ENCODE results near the gene RPL36AL. TPM values are rescaled to one million over a fixed set of nuclear protein-coding genes. Genes with fewer than 3 reads are reported as not detected.
A peak's percentile ranks its signal among the peaks of the same experiment; 100 is the strongest.
"Not testable (repeated sequence)": the region's sequence is repeated elsewhere in the genome, so short reads cannot be mapped to it uniquely, and the experiment has no call there.

RPL36AL gene
- total RNA-seq (100 to 1,000 TPM; 339 to 370 TPM), total RNA-seq (148 to 369 (median 222) reads per million in 172 experiments)
- 500 TPM for polyA plus RNA-seq (2013, experiment 1 of 2)
- polyA plus RNA-seq (2013, experiment 2 of 2): 468 TPM

GRCh38 chr14:49620182-49621113 is at the start of gene RPL36AL, which contains the start of gene MGAT2:
Gene RPL36AL, minus strand, starts transcription at chr14:49620626. Its CDS starts 1,522 bp downstream, at chr14:49619104.
Gene MGAT2, plus strand, starts transcription at chr14:49620799. Its CDS starts 470 bp downstream, at chr14:49621269.
- Mint-ChIP-seq H3K27me3 (no peaks in the 10 kb centered on the region), H3K4me3 (peak within 1 kb of the TSS; percentile 99), H3K9me3 (no peaks in the 10 kb centered on the region), H3K27ac (peak within 1 kb of the TSS; percentile 100), H3K4me1 (ENCODE audit: low read depth) (peaks cover 73% of the 10 kb centered on the region), H3K36me3 (ENCODE audit: low read depth) (peaks cover 55% of the 10 kb centered on the region)
- Histone ChIP-seq H3K27me3 (ENCODE audit: control insufficient read depth in 1 of 2, insufficient read depth in 2 of 2, low read length in 2 of 2) (no peaks in the 10 kb centered on the region), H3K4me1 (ENCODE audit: insufficient read depth, low read length) (peaks cover 36% of the 10 kb centered on the region), H3K9me3 (ENCODE audit: control insufficient read depth in 1 of 2, insufficient read depth in 1 of 2, low read length in 2 of 2) (no peaks in the 10 kb centered on the region), H3K27ac (ENCODE audit: low read depth in 1 of 2, low read length in 2 of 2) (peak within 1 kb of the TSS; percentile 98 to 99), H3K36me3 (ENCODE audit: insufficient read depth, low read length) (peaks cover 24% of the 10 kb centered on the region), H3K4me3 (ENCODE audit: low read length) (peak within 1 kb of the TSS; percentile 95)
- peak; percentile 22 for TF ChIP-seq CTCF (IDR thresholded peaks at IDR 0.05)
- peak; percentile 79 for ATAC-seq (ENCODE audit: poor library complexity)
- peak; percentile 84 to 97 (median 91) for DNase-seq
- intact Hi-C loops (cut with DNase I, micrococcal nuclease): loop anchor here (1.0 to 5.0 kb wide), 8 partner anchors 14 to 692 kb away; partner anchors contain the start of genes LRR1 (in 2 of the 2), DMAC2L (in 1 of the 2), DNAAF2 (in 1 of the 2) and L2HGDH (in 1 of the 2)
- ChIA-PET POLR2A (interaction anchor here (0.6 to 6.2 kb wide), 43 partner anchors 8 to 1211 kb away, joined by 3 to 350 read pairs (median 4); partner anchors contain the start of genes ARF6, CDKL1, DMAC2L and DNAAF2), CTCF (interaction anchor here (0.7 to 7.4 kb wide), 11 partner anchors 13 to 240 kb away, joined by 3 to 168 read pairs (median 5); partner anchors contain the start of genes DNAAF2, KLHDC2, LRR1 and POLE2)

DNA sequence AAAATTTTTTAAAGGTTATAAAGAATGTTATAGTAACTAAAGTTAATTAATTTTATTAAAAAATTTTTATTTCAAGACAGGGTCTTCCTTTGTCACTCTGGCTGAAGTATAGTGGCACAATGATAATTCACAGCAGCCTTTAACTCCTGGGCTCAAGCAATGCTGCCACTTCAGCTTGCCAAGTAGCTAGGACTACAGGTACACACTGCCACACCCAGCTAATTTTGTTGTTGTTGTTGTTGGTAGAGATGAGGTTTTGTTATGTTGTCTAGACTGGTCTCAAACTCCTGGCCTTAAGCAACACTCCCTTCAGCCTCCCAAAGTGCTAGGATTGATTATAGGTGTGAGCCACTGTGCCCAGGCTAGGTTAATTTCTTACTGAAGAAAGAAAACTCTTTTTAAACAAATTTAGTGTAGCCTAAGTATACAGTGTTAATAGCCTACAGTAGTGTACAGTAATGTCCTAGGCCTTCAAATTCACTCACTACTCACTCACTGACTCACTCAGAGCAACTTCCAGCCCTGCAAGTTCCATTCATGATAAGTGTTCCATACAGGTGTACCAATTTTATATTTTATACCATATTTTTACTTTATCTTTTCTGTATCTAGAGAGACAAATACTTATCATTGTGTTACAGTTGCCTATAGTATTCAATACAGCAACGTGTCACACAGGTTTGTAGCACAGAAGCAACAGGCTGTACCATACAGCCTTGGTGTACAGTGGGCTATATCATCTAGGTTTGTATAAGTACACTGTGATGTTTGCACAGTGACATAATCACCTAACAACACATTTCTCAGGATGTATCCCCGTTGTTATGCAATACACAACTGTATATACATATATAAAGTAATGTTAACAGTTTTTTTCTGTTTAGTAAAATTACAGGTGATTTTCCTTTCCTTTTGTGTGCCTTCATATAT is 39.4 kb upstream of the RPL36AL start:
- DNase-seq: no peak
- no peaks in the 10 kb centered on the region for H3K27me3 Mint-ChIP-seq
- Histone ChIP-seq H3K27ac (ENCODE audit: low read depth in 1 of 2, low read length in 2 of 2) (no peak overlapping the region), H3K27me3 (ENCODE audit: control insufficient read depth in 1 of 2, insufficient read depth in 2 of 2, low read length in 2 of 2) (no peaks in the 10 kb centered on the region), H3K36me3 (ENCODE audit: insufficient read depth, low read length) (no peaks in the 10 kb centered on the region), H3K4me1 (ENCODE audit: insufficient read depth, low read length) (no peaks in the 10 kb centered on the region), H3K9me3 (ENCODE audit: control insufficient read depth in 1 of 2, insufficient read depth in 1 of 2, low read length in 2 of 2) (no peaks in the 10 kb centered on the region), H3K4me3 (ENCODE audit: low read length) (no peak overlapping the region)
- no peak for ATAC-seq (ENCODE audit: poor library complexity)
- ChIA-PET POLR2A (no interaction called here), CTCF (interaction anchor here (1.5 kb wide), 1 partner anchor 35 kb away, joined by 4 read pairs; no protein-coding TSS in a partner anchor)
- H3K4me3 Mint-ChIP-seq: no peak overlapping the region
- no peaks in the 10 kb centered on the region for H3K9me3 Mint-ChIP-seq
- no peaks in the 10 kb centered on the region for H3K36me3 Mint-ChIP-seq (ENCODE audit: low read depth)
- H3K4me1 Mint-ChIP-seq (ENCODE audit: low read depth): peaks cover 4% of the 10 kb centered on the region
- intact Hi-C loops (cut with DNase I, micrococcal nuclease): no loop called here
- no peak for TF ChIP-seq CTCF (IDR thresholded peaks at IDR 0.05)
- no peak overlapping the region for H3K27ac Mint-ChIP-seq

- H3K27ac ChIP-seq (ENCODE audit: low read depth in 1 of 2, low read length in 2 of 2); ATAC-seq (ENCODE audit: poor library complexity); H3K9me3 Mint-ChIP-seq; H3K27me3 Mint-ChIP-seq; CTCF ChIA-PET; H3K4me1 ChIP-seq (ENCODE audit: insufficient read depth, low read length); H3K27ac Mint-ChIP-seq; H3K4me3 Mint-ChIP-seq; H3K4me1 Mint-ChIP-seq (ENCODE audit: low read depth); H3K9me3 ChIP-seq (ENCODE audit: control insufficient read depth in 1 of 2, insufficient read depth in 1 of 2, low read length in 2 of 2); H3K27me3 ChIP-seq (ENCODE audit: control insufficient read depth in 1 of 2, insufficient read depth in 2 of 2, low read length in 2 of 2); POLR2A ChIA-PET; H3K4me3 ChIP-seq (ENCODE audit: low read length); H3K36me3 Mint-ChIP-seq (ENCODE audit: low read depth); H3K36me3 ChIP-seq (ENCODE audit: insufficient read depth, low read length); DNase-seq; intact Hi-C loops (cut with DNase I, micrococcal nuclease): not testable (repeated sequence)
Observed at GRCh38 chr14:49657500-49657899, 37.1 kb upstream of the RPL36AL start.
